Subcutaneous abdominal adipose tissue (tissue), 5 donors: ENCODE data around the gene AFM.

Source experiments
- H3K27ac ChIP-seq: one replicate; pipeline ENCODE4 v1.7.0; 2013; ENCODE audit warnings: low read depth, mild to moderate bottlenecking, inconsistent platforms, low read length, moderate library complexity
- H3K27me3 ChIP-seq, 5 donors: one replicate each; pipeline ENCODE4 v1.7.0; 2013; ENCODE audit warnings: low read length in 5 of 5, inconsistent platforms in 1 of 5; ENCODE audit not compliant: control insufficient read depth in 5 of 5, insufficient read depth in 4 of 5
- H3K36me3 ChIP-seq, 5 donors: one replicate each; pipeline ENCODE4 v1.7.0; 2013; ENCODE audit warnings: low read length in 5 of 5; ENCODE audit not compliant: control insufficient read depth in 5 of 5, insufficient read depth in 5 of 5
- H3K4me1 ChIP-seq, 5 donors: one replicate each; pipeline ENCODE4 v1.7.0; 2013; ENCODE audit warnings: low read length in 5 of 5, mild to moderate bottlenecking in 3 of 5, moderate library complexity in 1 of 5; ENCODE audit not compliant: control insufficient read depth in 5 of 5, insufficient read depth in 5 of 5
- H3K4me3 ChIP-seq, 5 donors: one replicate each; pipeline ENCODE4 v1.7.0; 2013; ENCODE audit warnings: low read length in 5 of 5, low read depth in 1 of 5
- H3K9ac ChIP-seq, 5 donors: one replicate each; pipeline ENCODE4 v1.7.0; 2013; ENCODE audit warnings: low read length in 5 of 5, mild to moderate bottlenecking in 4 of 5, moderate library complexity in 3 of 5
- H3K9me3 ChIP-seq, 5 donors: one replicate each; pipeline ENCODE4 v1.7.0; 2013; ENCODE audit warnings: low read length in 5 of 5; ENCODE audit not compliant: control insufficient read depth in 5 of 5
- donor health status: healthy.
- donor health status: healthy.
- donor health status: healthy.
- donor health status: healthy.
- donor health status: healthy.

Gene AFM

GRCh38 chr4:73487233-73487632, 5.7 kb downstream of the AFM start:
- no peak overlapping the region for H3K9ac ChIP-seq

GRCh38 chr4:73499996-73500765, 18.6 kb downstream of the AFM start:
- no peak overlapping the region for H3K27ac ChIP-seq
- H3K27me3 ChIP-seq: no peaks in the 10 kb centered on the region
- no peaks in the 10 kb centered on the region for H3K4me1 ChIP-seq
- H3K9ac ChIP-seq: no peak overlapping the region
- peak overlapping the region in 1 of 5 donors; percentile 42 for H3K4me3 ChIP-seq
- H3K9me3 ChIP-seq: no peaks in the 10 kb centered on the region
- no peaks in the 10 kb centered on the region for H3K36me3 ChIP-seq

More at GRCh38 chr4:73487233-73487632, 5.7 kb downstream of the AFM start:
- Histone ChIP-seq H3K4me3 (no peak overlapping the region), H3K4me1 (peaks cover 0 to 6% (median 0%) of the 10 kb centered on the region in 5 donors), H3K9me3 (no peaks in the 10 kb centered on the region), H3K36me3 (no peaks in the 10 kb centered on the region), H3K27me3 (peaks cover 0 to 3% (median 0%) of the 10 kb centered on the region in 5 donors), H3K27ac (no peak overlapping the region)

- Histone ChIP-seq H3K36me3 (no peaks in the 10 kb centered on the region), H3K27ac (no peak overlapping the region), H3K4me1 (no peaks in the 10 kb centered on the region), H3K27me3 (no peaks in the 10 kb centered on the region), H3K9me3 (no peaks in the 10 kb centered on the region), H3K4me3 (no peak overlapping the region), H3K9ac (no peak overlapping the region)
Measured at GRCh38 chr4:73501664-73502265, 20.2 kb downstream of the AFM start.

GRCh38 chr4:73505567-73505966, 24.0 kb downstream of the AFM start:
- no peak overlapping the region for H3K27ac ChIP-seq

GRCh38 chr4:73507541-73507940, 26.0 kb downstream of the AFM start:
- H3K27ac ChIP-seq: no peak overlapping the region
- H3K4me1 ChIP-seq: no peaks in the 10 kb centered on the region
- H3K9ac ChIP-seq: no peak overlapping the region
- H3K27me3 ChIP-seq: no peaks in the 10 kb centered on the region
- no peak overlapping the region for H3K4me3 ChIP-seq
- H3K9me3 ChIP-seq: no peaks in the 10 kb centered on the region
- H3K36me3 ChIP-seq: no peaks in the 10 kb centered on the region

More at GRCh38 chr4:73505567-73505966, 24.0 kb downstream of the AFM start:
- H3K9ac ChIP-seq: no peak overlapping the region
- no peaks in the 10 kb centered on the region for H3K9me3 ChIP-seq
- H3K4me3 ChIP-seq: no peak overlapping the region
- no peaks in the 10 kb centered on the region for H3K36me3 ChIP-seq
- no peaks in the 10 kb centered on the region for H3K4me1 ChIP-seq
- no peaks in the 10 kb centered on the region for H3K27me3 ChIP-seq

GRCh38 chr4:73508651-73509050, 27.1 kb downstream of the AFM start:
- no peak overlapping the region for H3K4me3 ChIP-seq
- no peak overlapping the region for H3K27ac ChIP-seq
- no peaks in the 10 kb centered on the region for H3K27me3 ChIP-seq
- H3K9me3 ChIP-seq: no peaks in the 10 kb centered on the region
- H3K9ac ChIP-seq: no peak overlapping the region
- H3K4me1 ChIP-seq: no peaks in the 10 kb centered on the region
- no peaks in the 10 kb centered on the region for H3K36me3 ChIP-seq

- Histone ChIP-seq H3K4me1 (no peaks in the 10 kb centered on the region), H3K9ac (no peak overlapping the region), H3K9me3 (no peaks in the 10 kb centered on the region), H3K36me3 (no peaks in the 10 kb centered on the region), H3K27ac (no peak overlapping the region), H3K27me3 (no peaks in the 10 kb centered on the region), H3K4me3 (no peak overlapping the region)
Measured at GRCh38 chr4:73518340-73518739, 36.8 kb downstream of the AFM start.

- no peaks in the 10 kb centered on the region for H3K27me3 ChIP-seq
- no peak overlapping the region for H3K4me3 ChIP-seq
- no peak overlapping the region for H3K27ac ChIP-seq
- H3K9me3 ChIP-seq: no peaks in the 10 kb centered on the region
- H3K4me1 ChIP-seq: no peaks in the 10 kb centered on the region
- no peaks in the 10 kb centered on the region for H3K36me3 ChIP-seq
- H3K9ac ChIP-seq: no peak overlapping the region
Measured at GRCh38 chr4:73520821-73521220, 39.3 kb downstream of the AFM start.

- H3K36me3 ChIP-seq: no peaks in the 10 kb centered on the region
- no peaks in the 10 kb centered on the region for H3K4me1 ChIP-seq
- H3K27ac ChIP-seq: no peak overlapping the region
- H3K27me3 ChIP-seq: no peaks in the 10 kb centered on the region
- H3K9me3 ChIP-seq: no peaks in the 10 kb centered on the region
- H3K9ac ChIP-seq: no peak overlapping the region
- H3K4me3 ChIP-seq: no peak overlapping the region
Measured at GRCh38 chr4:73523126-73523525, 41.6 kb downstream of the AFM start.

GRCh38 chr4:73525611-73526010, 44.1 kb downstream of the AFM start:
- H3K4me3 ChIP-seq: no peak overlapping the region
- no peak overlapping the region for H3K9ac ChIP-seq
- no peak overlapping the region for H3K27ac ChIP-seq
- H3K36me3 ChIP-seq: no peaks in the 10 kb centered on the region
- no peaks in the 10 kb centered on the region for H3K27me3 ChIP-seq
- H3K9me3 ChIP-seq: no peaks in the 10 kb centered on the region
- no peaks in the 10 kb centered on the region for H3K4me1 ChIP-seq
